HG03354 (cell line): Measurements from ENCODE around the gene RRAGB.
"Not testable (repeated sequence)": the region's sequence is repeated elsewhere in the genome, so short reads cannot be mapped to it uniquely, and the experiment has no call there.

Experiments
- ATAC-seq: cut with Tn5 transposase; IDR thresholded peaks from one replicate; pipeline ENCODE4 v1.9.1; 2021; ENCODE audit warnings: mild to moderate bottlenecking; ENCODE audit not compliant: unreplicated experiment, poor library complexity, severe bottlenecking

Gene RRAGB

DNA sequence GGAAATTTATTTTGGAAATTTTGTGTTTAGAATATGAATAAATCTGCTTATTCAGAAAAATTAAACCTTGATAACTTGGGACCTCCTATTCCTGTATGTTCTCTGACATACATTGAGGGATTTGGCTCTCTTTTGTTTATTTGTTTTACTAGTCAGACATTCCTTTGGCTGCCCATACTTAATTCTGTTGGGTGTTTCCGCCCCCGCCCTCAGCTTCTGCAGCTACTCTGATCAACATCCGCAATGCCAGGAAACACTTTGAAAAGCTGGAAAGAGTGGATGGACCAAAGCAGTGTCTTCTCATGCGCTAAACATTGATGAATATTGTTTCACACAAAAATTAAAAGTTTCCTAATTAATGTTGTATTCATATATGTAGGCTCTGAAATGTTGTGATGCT lies 40.5 kb downstream of the RRAGB start:
- no peak for ATAC-seq

DNA sequence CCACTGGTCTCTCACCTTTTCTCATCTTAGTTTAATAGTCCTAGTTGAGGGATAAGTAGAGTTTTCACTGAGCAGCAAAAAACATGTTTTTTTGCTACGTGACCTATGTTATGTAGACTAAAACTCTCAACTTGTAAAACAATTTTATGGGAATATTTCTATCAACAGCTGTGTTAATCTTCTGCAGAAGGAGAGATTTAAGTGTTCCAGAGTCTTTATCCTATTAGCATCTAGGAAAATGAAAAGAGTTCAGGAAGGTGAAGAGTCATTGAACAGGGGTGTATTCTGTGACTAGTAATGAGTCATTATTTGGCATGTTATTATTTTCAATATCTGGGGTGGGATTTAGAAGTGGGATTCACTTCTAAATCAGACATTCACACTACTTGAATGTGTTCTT lies 41.9 kb downstream of the RRAGB start:
- ATAC-seq = no peak

DNA sequence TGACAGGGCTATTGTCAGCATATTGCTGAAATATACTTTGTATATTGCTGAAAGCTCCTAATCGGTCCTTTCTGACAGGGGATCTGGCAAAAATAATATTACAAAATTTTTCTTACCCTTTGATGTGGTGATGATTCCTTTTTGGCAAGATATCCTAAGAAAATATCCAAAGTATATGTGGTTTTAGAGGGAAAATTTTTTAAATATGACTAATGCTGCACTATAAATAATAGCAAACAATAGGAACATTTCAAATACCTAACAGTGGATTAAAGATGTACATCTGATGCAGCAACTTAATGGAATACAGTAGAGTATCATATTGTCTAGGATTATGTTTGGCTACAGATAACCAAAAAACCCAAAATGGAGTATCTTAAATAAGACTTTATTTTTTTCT lies 49.6 kb downstream of the RRAGB start:
- no peak for ATAC-seq

DNA sequence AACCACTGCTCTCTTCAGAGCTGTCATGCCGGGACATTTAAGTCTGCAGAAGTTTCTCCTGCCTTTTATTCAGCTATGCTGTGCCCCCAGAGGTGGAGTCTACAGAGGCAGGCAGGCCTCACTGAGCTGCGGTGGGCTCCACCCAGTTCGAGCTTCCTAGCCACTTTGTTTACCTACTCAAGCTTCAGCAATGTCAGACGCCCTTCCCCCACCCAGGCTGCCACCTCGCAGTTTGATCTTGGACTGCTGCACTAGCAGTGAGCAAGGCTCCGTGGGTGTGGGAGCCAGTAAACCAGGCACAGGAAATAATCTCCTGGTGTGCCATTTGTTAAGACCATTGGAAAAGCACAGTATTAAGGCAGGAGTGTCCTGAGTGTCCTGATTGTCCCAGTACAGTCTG lies 56.9 kb downstream of the RRAGB start:
- not testable (repeated sequence) for ATAC-seq

DNA sequence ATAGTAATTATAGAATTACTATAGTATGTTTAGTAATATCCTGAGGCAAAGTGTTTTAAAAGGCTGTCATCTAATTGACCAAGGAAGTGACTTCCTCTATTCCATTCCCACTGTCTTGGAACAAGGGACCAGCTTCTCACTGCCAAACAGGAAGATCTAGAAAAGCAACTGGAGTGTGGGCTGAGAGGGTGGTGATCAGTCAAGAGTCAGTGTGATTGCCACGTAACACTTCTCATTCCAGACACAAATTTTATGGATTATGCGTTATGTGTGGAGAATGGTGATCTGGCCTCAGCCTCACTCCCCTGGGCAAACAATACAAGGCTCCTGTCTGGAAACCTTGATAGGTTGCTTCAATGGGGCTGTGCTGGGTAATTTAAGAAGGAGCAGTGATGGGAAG lies 60.0 kb downstream of the RRAGB start:
- ATAC-seq = no peak

GRCh38 chrX:55778322-55778721 lies 60.8 kb downstream of the RRAGB start:
- no peak for ATAC-seq

- ATAC-seq = no peak
These were observed 66.2 kb downstream of the RRAGB start for GRCh38 chrX:55783723-55784122.

- no peak for ATAC-seq
These were observed 69.5 kb downstream of the RRAGB start for GRCh38 chrX:55787063-55787462.

- ATAC-seq = no peak
These were observed 70.2 kb downstream of the RRAGB start for GRCh38 chrX:55787727-55788126.

DNA sequence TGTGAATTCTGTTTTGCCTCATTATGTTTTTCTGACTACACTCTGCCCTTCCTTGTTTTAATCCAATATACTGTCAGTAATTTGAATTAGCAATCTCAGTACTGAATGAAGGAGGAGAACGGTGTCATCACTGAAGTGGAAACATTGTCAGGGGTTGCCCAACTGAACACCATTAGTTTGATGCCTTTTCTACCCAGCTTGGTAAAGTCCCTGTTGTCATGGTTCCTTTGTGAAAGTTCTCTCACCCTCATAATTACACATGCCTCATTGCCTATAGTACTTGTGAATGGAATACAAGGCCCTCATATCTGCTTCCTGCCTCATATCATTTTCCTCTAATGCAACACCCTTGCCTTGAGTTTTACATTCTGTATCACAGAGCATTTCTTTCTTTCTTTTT lies 76.9 kb downstream of the RRAGB start:
- ATAC-seq = peak; percentile 90

- ATAC-seq = no peak
These were observed 78.9 kb downstream of the RRAGB start for GRCh38 chrX:55796496-55796895.

DNA sequence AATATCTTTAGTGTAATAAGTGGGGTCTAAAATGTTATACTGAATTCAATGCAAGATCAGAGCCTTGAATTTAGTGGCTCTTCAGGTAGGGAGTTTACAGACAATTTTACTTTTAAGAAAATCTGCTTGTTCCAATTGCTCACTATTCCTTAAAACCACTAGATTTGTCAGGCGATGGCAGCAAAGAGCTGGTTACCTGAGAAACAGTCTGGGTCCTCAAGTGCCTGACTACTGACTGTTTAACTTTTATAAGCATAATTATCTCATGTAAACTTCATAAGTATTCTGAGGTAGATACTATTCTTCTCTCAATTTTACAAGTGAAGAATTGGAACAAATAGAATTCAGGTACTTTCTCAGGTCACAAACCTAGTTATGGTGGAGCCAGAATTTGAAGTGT lies 84.3 kb downstream of the RRAGB start:
- ATAC-seq = no peak
